HepG2 (cell line): ENCODE measurements around the gene P4HTM. TPM values are rescaled to one million over a fixed set of nuclear protein-coding genes. Genes with fewer than 3 reads are reported as not detected.

Source experiments
- AGO1 ChIP-seq: fragments of 200-400 bp; formaldehyde crosslinking; IDR thresholded peaks from 2 replicates; pipeline ENCODE4 v1.6.1; 2017; ENCODE audit warnings: mild to moderate bottlenecking, low read depth, low read length, moderate library complexity; ENCODE audit not compliant: poor library complexity, severe bottlenecking
- ATF1 ChIP-seq: IDR thresholded peaks from 2 replicates; pipeline ENCODE4 v1.6.1; 2016; ENCODE audit warnings: mild to moderate bottlenecking, control low read depth
- KAT8 ChIP-seq: IDR thresholded peaks from 2 replicates; pipeline ENCODE4 v1.6.1; 2016; ENCODE audit warnings: missing genetic modification reagents, missing compliant biosample characterization
- KLF12 ChIP-seq: sonication (generic); formaldehyde crosslinking; IDR thresholded peaks from 2 replicates; pipeline ENCODE4 v1.4.0; 2020; ENCODE audit warnings: missing genetic modification reagents, borderline replicate concordance
- MAFG ChIP-seq: sonication (generic); formaldehyde crosslinking; IDR thresholded peaks from 2 replicates; pipeline ENCODE4 v1.5.1; 2020; ENCODE audit warnings: mild to moderate bottlenecking, missing genetic modification reagents
- MTA1 ChIP-seq: sonication (generic); formaldehyde crosslinking; IDR thresholded peaks from 2 replicates; pipeline ENCODE4 v1.4.0; 2020; ENCODE audit warnings: missing genetic modification reagents, mild to moderate bottlenecking, borderline replicate concordance
- PRPF4 ChIP-seq: fragments of 200-400 bp; formaldehyde crosslinking; IDR thresholded peaks from 2 replicates; pipeline ENCODE4 v1.6.1; 2016; ENCODE audit warnings: low read length, low read depth; ENCODE audit not compliant: poor library complexity, severe bottlenecking
- THAP11 ChIP-seq: IDR thresholded peaks from 2 replicates; pipeline ENCODE4 v1.6.1; 2016; ENCODE audit warnings: missing biosample characterization, missing genetic modification reagents
- ZIK1 ChIP-seq: sonication (generic); formaldehyde crosslinking; IDR thresholded peaks from 2 replicates; pipeline ENCODE4 v1.5.0; 2020; ENCODE audit warnings: mild to moderate bottlenecking, low read depth, missing genetic modification reagents, borderline replicate concordance
- ZNF260 ChIP-seq: sonication (generic); formaldehyde crosslinking; IDR thresholded peaks from 2 replicates; pipeline ENCODE4 v1.4.0; 2020; ENCODE audit warnings: missing genetic modification reagents, low read depth, mild to moderate bottlenecking, borderline replicate concordance
- ZNF282 ChIP-seq: fragments of 450-650 bp; IDR thresholded peaks from 2 replicates; pipeline ENCODE4 v1.6.1; 2018; ENCODE audit not compliant: partially characterized antibody
- ZNF431 ChIP-seq: sonication (generic); formaldehyde crosslinking; IDR thresholded peaks from 2 replicates; pipeline ENCODE4 v1.9.0; 2022; ENCODE audit warnings: missing genetic modification reagents, low read depth, mild to moderate bottlenecking, borderline replicate concordance
- ZNF563 ChIP-seq: sonication (generic); formaldehyde crosslinking; IDR thresholded peaks from 2 replicates; pipeline ENCODE4 v1.8.0; 2022; ENCODE audit warnings: mild to moderate bottlenecking, moderate library complexity, missing genetic modification reagents
- polyA plus RNA-seq, 8 experiments: library from polyadenylated mRNA; depleted of rRNA in 3 of 8; stranded (reverse) in 7 of 8; unstranded in 1 of 8; fragments of >200 nt; fragmentation: Illumina TruSeq in 4 of 8; extraction: Trizol in 4 of 8; gene quantifications; 2 replicates each; pipeline versions ENCODE4 v1.2.1 to v1.2.3, GENCODE V29; 2011 to 2016; ENCODE audit warnings: low read depth in 4 of 8, missing spikeins in 1 of 8, mixed read lengths in 1 of 8; ENCODE audit not compliant: insufficient read depth in 1 of 8
- total RNA-seq, 5 experiments: library from RNA; depleted of rRNA; stranded (reverse); fragments of >200 nt; fragmentation: Illumina TruSeq; extraction: Trizol; gene quantifications; 2 replicates each; pipeline ENCODE4 v1.2.3, GENCODE V29; 2016; ENCODE audit warnings: low read depth in 1 of 5
- TF ChIP-seq, protein P1 (sequence below): IDR thresholded peaks from 2 replicates; pipeline ENCODE4 v1.6.1; 2016
- TF ChIP-seq, protein P2 (sequence below): sonication (generic); formaldehyde crosslinking; IDR thresholded peaks from 2 replicates; pipeline ENCODE4 v1.8.1; 2023; ENCODE audit warnings: mild to moderate bottlenecking, missing genetic modification reagents
- TF ChIP-seq, protein P3 (sequence below): IDR thresholded peaks from 2 replicates; pipeline ENCODE4 v1.6.1; 2012; ENCODE audit warnings: inconsistent platforms
- TF ChIP-seq, protein P4 (sequence below), 2 experiments: sonication (generic) in 1 of 2; formaldehyde crosslinking in 1 of 2; IDR thresholded peaks; 2 replicates each; pipeline versions ENCODE4 v1.6.1 to v1.9.0; 2014 to 2022; ENCODE audit warnings: antibody characterized with exemption in 1 of 2, borderline replicate concordance in 1 of 2, inconsistent platforms in 1 of 2, low read depth in 1 of 2, missing genetic modification reagents in 1 of 2
- TF ChIP-seq, protein P5 (sequence below): sonication (generic); formaldehyde crosslinking; IDR thresholded peaks from 2 replicates; pipeline ENCODE4 v1.4.0; 2020; ENCODE audit warnings: missing genetic modification reagents

Gene P4HTM
- total and polyA plus RNA-seq, 2 of the 13 experiments (the other 11 are each of a cell fraction or from before 2014, with no cell fraction given), result 0.01 TPM; not detected in 1

DNA sequence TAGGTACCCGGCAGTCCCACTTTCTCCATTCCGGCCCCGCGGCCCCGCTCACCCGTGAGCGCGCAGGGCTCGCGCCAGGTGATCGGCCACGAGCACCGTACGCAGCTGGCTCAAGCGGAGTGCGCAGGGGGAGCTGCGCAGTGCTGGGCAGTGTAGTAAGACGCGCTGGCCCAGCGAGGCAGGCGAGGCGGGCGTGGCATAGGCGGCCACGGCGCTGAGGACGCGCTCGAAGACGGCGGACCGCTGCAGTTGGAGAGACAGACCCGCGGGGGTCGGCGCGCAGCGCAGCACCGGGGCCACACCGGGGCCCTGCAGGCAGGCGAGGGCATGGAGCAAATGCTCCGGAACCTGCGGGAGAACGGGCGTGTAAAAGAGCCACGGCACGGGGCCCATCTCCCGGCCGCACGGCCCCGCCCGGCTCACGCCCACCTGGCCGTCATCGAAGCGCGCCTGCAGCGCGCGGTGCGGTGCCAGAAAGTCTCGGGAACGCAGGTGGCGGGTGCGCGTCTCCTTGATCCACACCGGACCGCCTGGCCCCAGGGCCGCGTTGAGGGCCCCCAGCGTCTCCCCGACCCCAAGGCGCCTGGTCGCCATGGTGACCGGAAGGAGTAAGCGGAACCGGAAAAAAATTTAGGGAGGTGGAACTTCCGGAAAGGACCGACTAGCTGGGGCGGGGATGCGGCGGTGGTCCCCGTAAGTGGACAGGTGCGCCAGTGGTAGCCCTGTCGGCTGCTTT lies 28.1 kb downstream of the P4HTM start, which contains the start of gene DALRD3 (continued):
- TF ChIP-seq, protein P1, sequence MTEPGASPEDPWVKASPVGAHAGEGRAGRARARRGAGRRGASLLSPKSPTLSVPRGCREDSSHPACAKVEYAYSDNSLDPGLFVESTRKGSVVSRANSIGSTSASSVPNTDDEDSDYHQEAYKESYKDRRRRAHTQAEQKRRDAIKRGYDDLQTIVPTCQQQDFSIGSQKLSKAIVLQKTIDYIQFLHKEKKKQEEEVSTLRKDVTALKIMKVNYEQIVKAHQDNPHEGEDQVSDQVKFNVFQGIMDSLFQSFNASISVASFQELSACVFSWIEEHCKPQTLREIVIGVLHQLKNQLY (CRISPR knock-in tag), result no peak
- TF ChIP-seq, protein P2, sequence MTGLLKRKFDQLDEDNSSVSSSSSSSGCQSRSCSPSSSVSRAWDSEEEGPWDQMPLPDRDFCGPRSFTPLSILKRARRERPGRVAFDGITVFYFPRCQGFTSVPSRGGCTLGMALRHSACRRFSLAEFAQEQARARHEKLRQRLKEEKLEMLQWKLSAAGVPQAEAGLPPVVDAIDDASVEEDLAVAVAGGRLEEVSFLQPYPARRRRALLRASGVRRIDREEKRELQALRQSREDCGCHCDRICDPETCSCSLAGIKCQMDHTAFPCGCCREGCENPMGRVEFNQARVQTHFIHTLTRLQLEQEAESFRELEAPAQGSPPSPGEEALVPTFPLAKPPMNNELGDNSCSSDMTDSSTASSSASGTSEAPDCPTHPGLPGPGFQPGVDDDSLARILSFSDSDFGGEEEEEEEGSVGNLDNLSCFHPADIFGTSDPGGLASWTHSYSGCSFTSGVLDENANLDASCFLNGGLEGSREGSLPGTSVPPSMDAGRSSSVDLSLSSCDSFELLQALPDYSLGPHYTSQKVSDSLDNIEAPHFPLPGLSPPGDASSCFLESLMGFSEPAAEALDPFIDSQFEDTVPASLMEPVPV (CRISPR knock-in tag), result peak; percentile 67; the same call in 1 of the 2 replicates
- TF ChIP-seq, protein P3, sequence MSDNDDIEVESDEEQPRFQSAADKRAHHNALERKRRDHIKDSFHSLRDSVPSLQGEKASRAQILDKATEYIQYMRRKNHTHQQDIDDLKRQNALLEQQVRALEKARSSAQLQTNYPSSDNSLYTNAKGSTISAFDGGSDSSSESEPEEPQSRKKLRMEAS, result peak; percentile 77
- TF ChIP-seq MAFG (CRISPR knock-in tag) (no peak), AGO1 (peak; percentile 98), ZNF431 (CRISPR knock-in tag) (no peak), ZNF282 (no peak), THAP11 (CRISPR knock-in tag) (peak; percentile 63; the same call in 1 of the 2 replicates), PRPF4 (no peak), ZNF260 (CRISPR knock-in tag) (no peak), ZNF563 (CRISPR knock-in tag) (peak; percentile 58; the same call in 1 of the 2 replicates), ZIK1 (CRISPR knock-in tag) (no peak; the same call in 1 of the 2 replicates), ATF1 (CRISPR knock-in tag) (no peak), KAT8 (CRISPR knock-in tag) (peak; percentile 74), KLF12 (CRISPR knock-in tag) (peak; percentile 30; the same call in 1 of the 2 replicates), MTA1 (CRISPR knock-in tag) (peak; percentile 70; the same call in 1 of the 2 replicates)
- TF ChIP-seq, protein P4, sequence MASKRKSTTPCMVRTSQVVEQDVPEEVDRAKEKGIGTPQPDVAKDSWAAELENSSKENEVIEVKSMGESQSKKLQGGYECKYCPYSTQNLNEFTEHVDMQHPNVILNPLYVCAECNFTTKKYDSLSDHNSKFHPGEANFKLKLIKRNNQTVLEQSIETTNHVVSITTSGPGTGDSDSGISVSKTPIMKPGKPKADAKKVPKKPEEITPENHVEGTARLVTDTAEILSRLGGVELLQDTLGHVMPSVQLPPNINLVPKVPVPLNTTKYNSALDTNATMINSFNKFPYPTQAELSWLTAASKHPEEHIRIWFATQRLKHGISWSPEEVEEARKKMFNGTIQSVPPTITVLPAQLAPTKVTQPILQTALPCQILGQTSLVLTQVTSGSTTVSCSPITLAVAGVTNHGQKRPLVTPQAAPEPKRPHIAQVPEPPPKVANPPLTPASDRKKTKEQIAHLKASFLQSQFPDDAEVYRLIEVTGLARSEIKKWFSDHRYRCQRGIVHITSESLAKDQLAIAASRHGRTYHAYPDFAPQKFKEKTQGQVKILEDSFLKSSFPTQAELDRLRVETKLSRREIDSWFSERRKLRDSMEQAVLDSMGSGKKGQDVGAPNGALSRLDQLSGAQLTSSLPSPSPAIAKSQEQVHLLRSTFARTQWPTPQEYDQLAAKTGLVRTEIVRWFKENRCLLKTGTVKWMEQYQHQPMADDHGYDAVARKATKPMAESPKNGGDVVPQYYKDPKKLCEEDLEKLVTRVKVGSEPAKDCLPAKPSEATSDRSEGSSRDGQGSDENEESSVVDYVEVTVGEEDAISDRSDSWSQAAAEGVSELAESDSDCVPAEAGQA (IDR thresholded peaks at IDR 0.05; ENCODE audit: low read depth), result no peak
- TF ChIP-seq, protein P4 (CRISPR knock-in tag; IDR thresholded peaks at IDR 0.05; ENCODE audit: borderline replicate concordance), result peak; percentile 30; the same call in 1 of the 2 replicates
- TF ChIP-seq, protein P5, sequence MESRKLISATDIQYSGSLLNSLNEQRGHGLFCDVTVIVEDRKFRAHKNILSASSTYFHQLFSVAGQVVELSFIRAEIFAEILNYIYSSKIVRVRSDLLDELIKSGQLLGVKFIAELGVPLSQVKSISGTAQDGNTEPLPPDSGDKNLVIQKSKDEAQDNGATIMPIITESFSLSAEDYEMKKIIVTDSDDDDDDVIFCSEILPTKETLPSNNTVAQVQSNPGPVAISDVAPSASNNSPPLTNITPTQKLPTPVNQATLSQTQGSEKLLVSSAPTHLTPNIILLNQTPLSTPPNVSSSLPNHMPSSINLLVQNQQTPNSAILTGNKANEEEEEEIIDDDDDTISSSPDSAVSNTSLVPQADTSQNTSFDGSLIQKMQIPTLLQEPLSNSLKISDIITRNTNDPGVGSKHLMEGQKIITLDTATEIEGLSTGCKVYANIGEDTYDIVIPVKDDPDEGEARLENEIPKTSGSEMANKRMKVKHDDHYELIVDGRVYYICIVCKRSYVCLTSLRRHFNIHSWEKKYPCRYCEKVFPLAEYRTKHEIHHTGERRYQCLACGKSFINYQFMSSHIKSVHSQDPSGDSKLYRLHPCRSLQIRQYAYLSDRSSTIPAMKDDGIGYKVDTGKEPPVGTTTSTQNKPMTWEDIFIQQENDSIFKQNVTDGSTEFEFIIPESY (CRISPR knock-in tag), result no peak
